Fibroblast of peridontal ligament (primary cell): Measurements from ENCODE around the gene MALRD1.
A peak's percentile ranks its signal among the peaks of the same experiment; 100 is the strongest.

Experiments
- DNase-seq: peaks from one replicate; pipeline ENCODE4 v3.0.0-alpha.2; 2010; ENCODE audit errors: extremely low read depth

The MALRD1 gene

DNA sequence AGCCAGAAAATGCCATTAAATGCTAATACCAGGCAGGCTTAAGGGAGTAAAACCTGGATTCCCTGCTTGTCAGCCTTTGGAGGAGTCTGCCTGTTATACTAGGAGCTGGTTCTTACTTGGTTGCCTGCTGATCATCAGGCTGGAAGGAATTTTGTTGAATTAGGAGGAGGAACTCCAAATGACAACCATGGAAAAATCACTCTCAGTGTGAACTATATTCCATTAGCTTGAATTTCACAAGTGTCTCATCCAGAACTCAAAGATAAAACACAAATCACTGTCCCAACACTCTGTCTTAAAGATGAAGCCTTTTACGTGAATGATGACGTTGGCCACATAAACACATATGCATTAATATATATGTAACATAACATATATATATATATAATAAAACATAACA is 528.8 kb downstream of the MALRD1 start:
- no peak for DNase-seq

GRCh38 chr10:19577807-19578206 is 529.2 kb downstream of the MALRD1 start:
- DNase-seq, result no peak

DNA sequence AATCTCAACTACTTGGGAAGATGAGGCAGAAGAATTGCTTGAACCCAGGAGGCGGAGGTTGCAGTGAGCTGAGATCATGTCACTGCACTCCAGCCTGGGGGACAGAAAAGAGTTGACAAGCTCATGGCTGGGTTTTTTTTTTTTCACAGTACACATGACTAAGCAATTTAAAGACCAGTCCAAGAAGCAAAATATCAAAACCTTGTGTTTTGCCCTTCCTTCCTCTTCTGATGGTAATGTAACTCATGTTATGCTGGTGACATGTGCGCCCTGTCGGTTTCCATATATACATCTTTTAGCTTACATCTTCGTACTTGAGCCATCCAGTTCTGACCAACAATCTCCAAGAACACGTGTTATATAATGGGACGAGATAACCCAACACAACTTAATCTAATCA is 530.0 kb downstream of the MALRD1 start:
- DNase-seq, result no peak

DNA sequence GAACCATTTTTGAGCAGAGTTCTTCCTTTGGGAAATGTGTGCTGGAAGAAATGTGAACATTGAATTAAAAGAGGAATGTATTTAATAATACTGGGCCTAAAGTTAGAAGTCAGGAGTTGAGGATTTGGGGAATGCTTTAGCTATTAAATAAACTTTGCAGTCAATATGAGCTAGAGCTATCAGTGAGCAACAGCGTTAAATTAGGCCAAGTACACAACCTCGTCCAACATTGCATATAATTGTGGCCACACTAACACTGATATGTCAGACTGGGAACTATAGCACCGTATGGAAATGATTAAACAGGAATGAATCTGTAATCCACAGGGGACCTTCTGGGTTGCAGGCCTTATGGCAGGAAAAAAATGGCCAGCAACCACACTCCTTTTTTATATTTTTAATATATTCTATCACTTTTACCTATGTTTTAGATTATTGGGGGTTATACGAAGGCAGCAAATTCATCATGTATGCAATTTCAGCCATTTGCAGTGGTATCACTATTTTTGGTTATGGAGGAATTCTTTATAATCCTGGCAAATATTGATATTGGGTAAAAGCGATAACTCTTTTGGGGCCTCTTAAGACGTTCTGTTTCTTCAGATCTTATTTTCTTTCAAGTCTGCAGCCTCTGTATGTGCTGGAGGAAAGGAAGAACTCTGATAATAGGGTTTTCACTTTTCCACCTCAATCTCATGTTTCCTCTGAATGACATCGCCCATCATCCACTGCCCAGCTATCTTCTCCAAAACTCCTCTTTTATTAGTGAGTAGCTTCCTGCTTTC is 531.4 kb downstream of the MALRD1 start:
- peak; percentile 29 for DNase-seq

GRCh38 chr10:19580691-19581090 is 532.1 kb downstream of the MALRD1 start:
- DNase-seq, result no peak

DNA sequence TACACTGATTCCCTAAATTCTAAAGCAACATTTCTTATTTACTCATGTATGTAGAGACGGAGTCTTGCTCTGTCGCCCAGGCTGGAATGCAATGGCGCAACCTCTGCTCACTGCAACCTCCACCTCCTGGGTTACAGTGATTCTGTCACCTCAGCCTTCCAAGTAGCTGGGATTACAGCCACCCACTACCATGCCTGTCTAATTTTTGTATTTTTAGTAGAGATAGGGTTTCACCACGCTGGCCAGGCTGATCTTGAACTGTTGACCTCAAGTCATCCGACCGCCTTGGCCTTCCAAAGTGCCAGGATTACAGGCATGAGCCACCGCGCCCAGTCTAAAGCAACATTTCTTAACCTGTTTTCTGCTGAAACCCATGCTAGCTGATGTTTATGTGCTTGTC is 540.0 kb downstream of the MALRD1 start:
- no peak for DNase-seq

DNA sequence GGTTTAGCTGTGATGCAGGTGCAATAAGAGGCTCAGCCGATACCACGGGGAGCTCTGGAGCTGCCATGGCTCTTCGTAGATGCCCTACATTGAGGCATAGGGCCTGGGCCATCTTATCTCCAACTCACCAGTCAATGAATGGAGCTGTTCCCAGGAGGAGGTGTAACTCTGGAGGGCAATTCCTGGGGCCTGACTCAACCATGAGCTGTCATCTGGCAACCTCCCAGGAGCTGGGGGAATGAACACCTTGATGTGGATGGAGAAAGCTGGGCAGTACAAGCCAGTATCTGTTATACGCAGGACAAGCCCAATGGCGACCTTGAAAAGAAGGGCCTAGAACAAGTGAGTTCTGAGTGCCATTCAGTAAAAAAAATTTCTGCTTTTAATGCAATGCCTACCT is 543.7 kb downstream of the MALRD1 start:
- DNase-seq, result no peak

GRCh38 chr10:19595212-19595845 is 546.7 kb downstream of the MALRD1 start:
- DNase-seq, result no peak

DNA sequence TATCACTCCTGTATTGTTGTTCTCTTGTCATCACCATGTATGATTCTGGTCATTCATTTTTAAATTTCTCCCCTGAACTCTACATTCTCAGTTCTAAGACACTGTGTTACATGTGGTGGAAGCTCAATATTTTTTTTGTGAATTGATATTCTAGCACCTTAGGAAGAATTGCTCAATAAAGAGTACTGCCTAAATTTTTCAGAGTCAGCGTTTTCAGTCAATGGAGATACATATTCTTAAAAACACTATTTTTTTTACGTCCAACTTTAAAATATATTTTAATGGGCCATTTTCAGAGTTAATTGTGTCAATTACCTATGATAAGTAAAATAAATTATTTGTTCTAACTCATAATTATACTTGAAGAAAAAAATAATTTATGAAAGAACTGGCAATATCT is 557.2 kb downstream of the MALRD1 start:
- no peak for DNase-seq

DNA sequence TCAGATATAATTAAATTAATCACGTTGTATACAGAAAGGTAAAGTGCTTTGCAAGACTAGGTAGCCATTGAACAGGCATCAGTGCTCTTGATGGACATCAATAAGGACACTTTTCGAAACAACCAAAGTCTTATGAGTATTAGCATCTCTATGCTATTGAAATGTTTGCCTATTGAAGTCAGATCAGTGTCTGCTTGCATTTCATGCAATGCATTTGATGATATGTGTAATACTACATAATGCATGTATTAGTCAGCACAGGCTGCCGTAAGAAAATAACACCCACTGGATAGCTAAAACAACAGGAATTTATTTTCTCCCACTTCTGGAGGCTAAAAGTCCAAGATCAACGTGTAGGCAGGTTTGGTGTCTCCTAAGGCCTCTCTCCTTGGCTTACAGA is 558.4 kb downstream of the MALRD1 start:
- no peak for DNase-seq

DNA sequence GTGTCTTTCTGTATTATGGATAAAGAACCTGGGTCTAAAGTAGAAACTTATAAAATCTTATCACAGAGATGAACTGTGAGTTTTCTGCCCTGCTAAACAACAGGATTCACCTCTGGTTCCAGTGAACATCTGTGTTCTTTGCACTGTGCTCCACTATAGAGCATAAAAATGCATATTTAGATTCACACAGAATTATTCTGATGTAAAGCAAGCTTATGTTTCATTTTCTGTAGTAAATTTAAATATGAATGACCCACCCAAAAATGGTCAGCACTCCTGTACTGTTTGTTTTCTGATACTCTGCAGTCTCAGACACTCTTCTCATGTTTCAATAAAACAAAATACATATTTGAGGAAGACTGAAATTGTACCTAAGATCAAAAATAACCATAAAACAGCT is 563.2 kb downstream of the MALRD1 start:
- no peak for DNase-seq

- DNase-seq, result no peak
Measured at GRCh38 chr10:19616966-19617365, 568.4 kb downstream of the MALRD1 start.

DNA sequence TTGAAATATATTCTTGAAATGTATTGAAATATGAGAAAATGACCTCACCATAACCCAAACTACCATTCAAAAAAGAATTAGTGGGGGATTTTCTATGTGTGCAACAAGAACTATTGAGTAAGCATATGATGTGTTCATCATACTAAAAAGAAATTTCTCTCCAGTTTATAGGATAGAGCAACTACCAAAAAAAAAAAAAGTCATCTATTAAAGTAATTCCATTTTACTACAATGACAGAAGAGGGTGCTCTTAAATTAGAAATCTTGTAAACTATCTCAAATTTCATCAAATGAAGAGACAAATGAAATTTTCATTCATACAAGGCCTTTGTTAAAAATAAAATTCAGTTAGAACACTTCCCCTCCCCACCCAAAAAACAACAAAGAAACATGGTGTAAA is 572.2 kb downstream of the MALRD1 start:
- DNase-seq, result peak; percentile 42

DNA sequence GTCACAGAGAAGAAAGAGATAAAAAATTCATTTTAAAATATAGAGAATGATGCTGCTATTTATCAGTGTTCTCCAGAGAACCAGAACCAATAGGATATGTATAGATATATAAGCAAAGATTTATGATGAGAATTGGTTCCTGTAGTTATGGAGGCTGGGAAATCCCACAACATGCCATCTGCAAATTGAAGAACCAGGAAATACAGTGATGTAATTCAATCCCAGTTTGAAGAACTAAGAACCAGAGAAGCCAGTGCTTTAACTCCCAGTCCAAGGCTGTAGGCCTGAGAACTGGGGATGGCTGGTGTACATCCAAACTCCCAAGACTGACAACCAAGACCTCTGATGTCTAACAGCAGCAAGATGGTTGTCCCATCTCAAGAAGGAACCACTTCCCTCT is 574.7 kb downstream of the MALRD1 start:
- no peak for DNase-seq

DNA sequence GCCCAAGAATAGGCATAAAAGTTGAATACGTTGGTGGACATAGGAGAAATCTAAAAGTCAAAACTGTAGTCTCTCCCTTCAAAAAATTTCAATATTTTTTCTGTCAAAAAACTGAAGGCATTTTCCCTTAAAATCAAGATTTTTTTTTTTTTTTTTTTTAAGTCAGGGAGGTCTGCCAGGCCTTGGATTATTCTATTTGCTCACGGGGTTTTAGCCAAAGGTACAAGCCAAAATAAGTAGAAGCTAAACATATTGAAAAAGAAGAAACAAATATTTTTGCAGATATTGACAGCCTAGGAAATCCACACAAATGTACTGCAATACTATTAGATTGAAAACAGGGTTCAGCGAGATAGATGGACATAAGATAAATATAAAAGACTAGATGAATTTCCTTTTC is 577.6 kb downstream of the MALRD1 start:
- DNase-seq, result no peak

DNA sequence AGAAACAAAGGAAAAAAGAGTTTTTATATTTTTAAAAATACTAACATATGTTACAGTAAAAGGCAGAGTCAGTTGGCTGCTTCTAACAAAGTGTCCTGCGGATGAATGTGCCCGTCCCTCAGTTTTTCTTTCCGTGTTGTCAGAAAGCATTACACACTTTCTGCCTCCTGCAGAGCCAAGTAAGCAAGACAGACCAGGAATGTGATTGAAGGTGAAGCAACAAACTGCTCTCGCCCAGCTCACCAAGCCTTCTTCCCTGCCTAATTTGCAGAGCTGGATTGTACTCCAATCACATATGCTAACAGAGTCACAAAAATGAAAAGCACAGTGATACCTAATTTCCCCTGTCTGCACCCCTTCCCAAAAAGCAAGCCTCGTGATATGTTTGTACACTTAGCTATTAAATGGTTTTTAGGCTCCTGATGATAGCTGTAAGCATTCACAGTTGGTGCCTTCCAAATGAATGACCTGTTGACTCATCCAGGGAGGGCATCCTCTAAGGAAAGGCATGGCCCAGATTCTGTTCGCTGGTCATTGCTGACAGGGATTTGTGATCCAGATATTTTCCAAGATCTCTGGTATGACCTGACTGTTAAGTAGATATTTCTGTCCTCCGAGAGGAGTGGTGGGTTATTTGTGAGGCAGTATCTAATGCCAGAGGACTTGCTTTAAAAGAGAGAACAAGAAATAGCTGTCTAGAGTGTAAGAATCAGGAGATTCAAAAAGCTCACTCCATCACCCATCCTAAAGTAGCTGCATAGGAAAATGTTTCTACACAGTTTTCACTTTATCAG is 580.4 kb downstream of the MALRD1 start:
- peak; percentile 6 for DNase-seq

DNA sequence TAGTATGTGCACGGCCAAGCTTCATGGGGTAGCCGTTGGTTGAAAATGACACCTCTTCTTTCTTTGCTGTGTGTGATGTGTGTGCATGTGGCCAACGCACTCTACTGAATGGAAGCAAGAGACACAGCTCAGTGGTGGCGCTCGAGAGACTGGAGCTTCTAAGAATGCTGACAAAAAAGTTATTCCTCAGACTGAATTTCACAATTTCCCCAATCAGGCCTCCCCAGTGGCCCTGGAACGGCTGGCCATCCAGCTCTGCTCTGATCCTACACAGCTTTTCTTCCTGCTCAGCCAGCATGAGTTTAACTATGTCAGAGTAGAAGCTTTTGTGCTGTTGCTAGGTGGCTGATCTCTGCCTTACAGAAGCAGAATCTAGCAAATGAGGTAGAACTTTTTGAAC is 581.0 kb downstream of the MALRD1 start:
- peak; percentile 84 for DNase-seq

GRCh38 chr10:19634163-19634562 is 585.6 kb downstream of the MALRD1 start:
- DNase-seq, result no peak

GRCh38 chr10:19638182-19638895 is 589.7 kb downstream of the MALRD1 start:
- DNase-seq, result peak; percentile 96

DNA sequence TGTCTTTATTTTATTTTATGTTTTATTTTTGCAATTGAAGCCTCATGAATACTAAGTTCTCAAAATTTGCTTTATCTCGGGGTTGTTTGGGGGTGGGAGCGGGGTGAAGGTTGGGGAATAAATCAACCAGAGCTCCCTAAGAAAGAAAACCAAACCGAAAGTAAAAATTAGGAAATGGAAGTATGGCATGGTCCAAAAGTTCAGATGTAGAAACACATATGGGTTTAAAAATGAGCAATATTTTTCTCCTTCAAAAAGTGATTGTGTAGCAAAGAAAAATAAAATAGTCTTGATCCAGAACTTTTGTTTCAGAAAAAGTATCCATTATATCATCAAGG is 590.3 kb downstream of the MALRD1 start:
- no peak for DNase-seq

GRCh38 chr10:19640566-19641263 is 592.1 kb downstream of the MALRD1 start:
- no peak for DNase-seq

DNA sequence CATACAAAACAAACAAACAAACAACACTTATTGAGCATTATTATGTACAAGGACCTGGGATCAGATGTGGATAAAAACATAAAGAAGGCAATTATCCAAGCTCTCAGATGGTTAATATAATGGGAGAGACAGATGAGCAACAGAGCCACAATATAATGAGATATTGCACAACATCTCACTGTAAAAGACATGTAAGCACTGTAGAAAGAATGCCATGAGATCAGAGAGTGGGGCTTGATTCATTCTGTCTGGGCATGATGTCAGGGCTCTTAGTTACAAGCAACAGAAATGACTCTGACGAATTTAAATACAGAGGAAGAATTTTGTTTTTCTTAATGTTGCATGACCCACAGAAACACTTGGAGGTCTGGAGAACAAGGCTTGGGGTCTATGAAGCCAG is 602.9 kb downstream of the MALRD1 start:
- DNase-seq, result peak; percentile 97
